IPS DF 4.7 (cell line): ENCODE results near the gene COL17A1.

Experiments
- DNase-seq: peaks from one replicate; pipeline ENCODE4 v3.0.0-alpha.2; 2013; ENCODE audit warnings: low spot score; ENCODE audit errors: extremely low read depth

COL17A1 gene

DNA sequence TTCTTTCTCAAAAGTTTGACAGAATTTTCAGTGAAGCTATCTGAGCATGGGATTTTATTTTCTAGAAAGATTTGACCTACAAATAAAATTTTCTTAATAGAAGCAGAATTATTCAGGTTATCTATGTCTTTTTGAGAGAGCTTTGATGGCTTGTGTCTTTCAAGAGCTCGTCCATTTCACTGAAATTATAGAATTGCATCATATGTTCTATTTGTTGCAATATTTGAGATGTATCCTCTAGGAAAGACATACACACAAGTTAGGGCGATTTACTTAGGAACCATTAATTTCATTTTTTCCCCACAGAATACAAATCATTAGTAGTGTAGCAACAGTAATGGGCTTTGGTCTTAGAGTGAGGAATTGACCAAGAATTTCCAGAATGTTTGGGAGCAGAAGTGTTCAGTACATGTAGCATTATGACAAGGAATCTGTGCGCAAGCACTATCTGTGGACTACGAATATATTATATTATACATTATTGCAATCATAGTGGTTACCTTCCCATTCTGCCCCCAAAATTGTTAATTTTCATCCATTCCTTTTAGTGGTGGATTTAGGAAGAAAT is 12.8 kb upstream of the COL17A1 start:
- no peak for DNase-seq

DNA sequence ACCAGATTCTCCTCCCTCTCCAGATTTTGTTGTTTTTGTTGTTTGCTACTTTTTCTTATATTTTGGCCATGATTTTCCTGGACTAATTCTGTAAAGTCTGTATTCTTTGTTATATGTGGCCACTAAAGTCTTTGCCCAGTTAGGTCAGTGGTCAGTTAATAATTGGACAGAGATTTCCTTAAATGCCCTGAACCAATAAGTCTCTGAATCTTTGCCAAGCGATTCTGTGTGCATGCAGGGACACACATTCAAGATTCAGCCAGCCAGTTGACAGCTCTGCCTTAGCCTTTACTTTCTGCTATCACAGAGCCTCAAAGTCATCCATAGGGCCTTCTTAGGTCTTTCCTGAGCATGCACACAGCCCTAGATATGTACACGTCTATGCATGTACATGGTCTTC is 11.0 kb upstream of the COL17A1 start:
- DNase-seq, result no peak

DNA sequence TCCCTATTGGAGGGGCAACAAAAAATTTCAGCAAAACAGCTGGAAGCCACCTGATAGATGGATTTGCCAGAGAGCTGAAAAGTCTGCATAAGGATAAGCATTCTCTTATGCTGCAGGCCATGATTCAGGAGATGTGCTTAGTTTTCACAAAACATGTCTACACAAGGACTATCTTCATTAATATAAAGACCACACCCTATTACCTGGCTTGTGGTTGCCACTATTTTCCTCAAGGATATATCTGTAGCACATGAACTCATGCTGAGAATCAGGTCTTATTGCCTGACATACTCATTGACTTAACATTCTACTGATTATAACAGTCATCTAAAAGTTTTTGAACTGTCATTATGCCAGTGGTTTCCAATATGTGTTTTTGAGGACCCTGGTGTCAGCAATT is 7.1 kb upstream of the COL17A1 start:
- DNase-seq, result no peak

DNA sequence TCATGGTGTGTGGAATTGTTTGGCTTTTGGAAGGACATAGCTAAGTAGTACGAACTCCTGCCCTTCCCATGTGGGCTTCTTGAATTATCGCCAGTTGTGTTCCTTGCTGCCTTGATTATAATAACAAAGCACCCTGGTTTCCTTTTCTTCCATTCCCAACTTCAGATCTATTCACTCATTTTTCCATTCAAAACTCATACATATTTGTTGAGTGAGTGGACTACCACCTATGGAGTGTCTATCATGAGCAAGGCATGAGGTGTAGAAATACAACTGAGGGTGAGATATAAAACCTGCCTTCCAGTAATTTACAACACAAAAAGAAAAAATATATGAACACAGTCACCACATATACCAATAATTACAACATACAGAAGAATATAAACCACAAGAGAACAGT is 4.9 kb upstream of the COL17A1 start:
- no peak for DNase-seq

DNA sequence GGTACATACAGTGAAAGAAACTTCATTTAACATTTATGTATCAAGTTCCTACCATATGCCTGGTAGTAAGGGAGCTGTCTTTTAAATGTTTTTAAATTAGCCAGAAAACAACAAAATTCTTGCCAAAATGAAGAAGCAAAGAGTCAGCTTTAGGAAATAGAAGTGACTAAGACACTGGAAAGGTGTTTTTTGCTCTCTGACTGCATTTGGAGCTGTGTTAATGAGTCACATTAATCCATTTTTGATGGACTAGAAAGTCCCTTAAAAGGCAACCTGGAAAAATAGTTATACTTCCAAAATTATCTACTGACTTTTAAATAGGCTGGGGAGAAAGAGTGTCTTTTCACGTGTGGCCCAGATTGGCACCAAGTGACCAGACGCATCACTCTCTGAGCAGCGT is 3.9 kb upstream of the COL17A1 start:
- DNase-seq, result no peak

DNA sequence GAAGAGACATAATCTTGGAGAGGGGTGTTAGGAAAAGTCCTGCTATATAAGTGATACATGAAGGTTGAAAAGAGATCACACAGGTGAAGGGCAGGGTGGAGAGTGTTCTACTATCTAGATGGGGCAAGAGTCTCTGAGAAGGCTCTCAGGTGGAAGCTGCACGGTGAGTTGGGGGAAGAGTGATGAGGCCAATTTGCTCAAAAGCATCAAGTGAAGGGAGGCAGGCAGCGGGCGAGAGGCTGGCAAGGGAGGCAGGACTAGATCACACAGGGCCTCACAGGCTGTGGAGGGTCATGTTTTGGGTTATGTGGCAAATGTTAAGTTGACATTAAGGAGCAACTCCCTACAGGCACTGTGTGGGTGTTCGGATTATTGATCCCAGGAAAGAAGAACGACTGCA is 2.6 kb upstream of the COL17A1 start:
- no peak for DNase-seq

DNA sequence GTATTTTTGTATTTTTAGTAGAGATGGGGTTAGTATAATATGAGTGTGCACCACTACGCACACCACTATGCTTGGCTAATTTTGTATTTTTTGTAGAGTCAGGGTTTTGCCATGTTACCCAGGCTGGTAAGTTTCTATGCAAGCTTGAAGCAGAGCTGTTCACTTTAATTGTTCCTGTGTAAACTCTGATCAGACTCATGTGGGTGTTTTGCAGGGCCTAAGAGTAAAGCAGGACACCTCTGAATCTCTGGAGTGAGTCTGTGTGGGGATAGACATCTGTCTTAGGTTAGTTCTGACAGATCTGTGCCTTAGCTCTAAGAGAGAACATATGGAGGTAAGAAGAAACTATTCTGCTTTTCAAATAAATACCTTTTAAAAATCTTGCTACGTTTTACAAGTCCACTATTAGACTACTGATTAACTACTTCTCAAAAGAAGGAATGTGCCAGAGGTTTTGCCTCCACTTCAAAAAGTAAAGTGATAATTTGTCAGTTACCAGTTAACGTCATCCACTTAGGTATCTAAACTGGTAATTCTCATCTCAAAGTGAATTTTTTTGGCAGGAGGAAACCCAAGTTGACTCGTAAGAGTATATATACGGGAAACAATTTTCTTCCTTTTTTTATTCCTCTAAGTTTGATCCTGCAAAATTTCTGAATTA is 1.1 kb downstream of the COL17A1 start:
- no peak for DNase-seq

DNA sequence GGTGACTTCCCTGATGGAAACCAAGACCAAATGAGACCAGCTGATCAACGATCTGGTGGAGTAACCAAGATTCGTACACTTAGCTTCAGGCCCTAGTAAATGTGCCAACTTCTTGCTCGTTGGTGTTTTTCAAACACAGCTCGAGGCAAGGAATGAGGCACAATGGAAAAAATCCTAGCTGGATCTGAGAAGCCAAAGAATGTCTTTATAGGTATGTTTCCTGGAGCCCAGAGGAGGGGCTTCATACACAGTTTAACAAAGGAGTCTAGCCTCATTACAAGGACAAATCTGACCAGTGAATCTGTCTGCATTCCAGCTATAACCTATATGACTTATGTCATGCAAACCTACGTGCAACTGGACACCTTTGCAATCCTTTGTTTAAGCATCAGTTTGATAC is 3.7 kb downstream of the COL17A1 start:
- no peak for DNase-seq

DNA sequence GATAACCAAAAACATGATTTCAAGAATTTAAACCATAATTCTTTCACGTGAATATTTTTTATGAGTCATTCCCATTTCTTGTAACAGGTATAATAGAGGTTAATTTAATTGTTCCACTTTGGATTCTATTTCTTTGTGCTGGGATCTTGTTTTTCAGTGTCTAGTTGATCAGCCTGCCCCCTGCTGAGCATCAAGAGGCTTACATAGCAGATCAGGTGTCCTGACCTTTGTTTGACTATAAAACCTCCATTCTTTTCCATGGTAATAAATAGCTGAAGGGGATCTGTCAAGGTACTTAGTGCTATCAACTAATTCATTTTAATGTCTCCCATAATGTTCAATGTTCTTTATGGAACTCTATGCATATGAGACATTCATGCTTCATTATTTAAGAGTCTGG is 4.9 kb downstream of the COL17A1 start:
- no peak for DNase-seq

DNA sequence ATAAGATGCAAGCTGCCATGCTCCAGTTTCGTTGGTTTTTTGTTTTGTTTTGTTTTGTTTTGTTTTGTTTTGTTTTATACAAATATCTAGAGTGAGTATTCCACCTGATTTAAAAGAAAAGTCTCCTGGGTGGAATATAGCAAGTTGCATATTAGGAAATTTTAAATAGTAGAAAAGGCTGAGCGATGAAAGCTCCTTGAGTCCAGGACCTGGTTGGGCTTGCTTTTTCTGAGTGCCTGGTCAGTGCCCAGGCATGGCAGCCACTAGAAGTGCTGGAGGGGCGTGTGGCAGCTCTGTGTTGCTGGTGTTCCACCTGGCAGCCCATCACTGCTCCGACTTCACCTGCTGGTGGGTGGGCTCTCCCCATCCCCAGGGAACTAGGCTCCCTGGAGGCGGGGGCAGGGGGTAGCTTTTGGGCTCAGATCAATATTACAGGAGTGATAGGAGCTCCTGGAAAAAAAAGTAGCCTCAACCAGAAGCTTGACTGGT is 8.0 kb downstream of the COL17A1 start:
- no peak for DNase-seq

DNA sequence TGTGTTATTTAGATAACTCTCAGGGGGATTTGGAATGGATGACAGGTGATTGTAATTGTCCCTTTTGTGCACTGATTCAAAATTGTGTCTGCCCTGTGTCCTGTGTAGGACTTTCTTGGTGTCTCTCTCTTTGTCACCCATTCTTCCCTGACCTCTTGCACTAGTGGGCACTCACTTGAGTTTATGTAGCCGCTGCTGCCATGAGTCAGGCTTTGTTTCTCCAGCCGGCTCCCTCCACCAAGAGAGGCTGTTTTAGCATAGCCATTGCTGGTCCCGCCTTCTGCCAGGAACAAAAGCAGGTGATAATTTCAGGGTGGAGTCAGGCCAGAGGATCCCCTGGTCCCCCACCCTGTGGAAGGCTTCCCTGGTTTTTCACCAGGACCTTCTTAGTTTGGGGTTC is 8.4 kb downstream of the COL17A1 start:
- DNase-seq, result no peak

DNA sequence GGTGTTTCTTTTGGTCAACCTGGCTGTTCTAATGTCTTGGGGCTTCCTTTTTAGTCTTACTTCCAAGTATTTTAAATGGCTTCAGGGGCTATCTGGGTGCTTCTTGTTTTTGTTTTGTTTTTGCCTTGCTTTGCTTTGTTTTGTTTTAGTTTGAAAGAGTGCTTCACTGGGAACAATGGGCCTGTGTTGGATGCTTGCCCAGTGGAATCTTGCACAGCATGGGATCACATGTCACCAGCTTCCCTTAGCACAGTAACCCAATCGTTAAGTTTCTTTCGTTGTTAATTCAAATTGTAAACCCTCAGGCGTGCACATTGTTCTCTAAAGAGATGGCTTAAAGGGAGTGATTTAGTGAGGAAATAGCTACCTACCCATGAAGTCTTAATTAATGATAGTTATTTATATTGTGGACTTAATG is 8.9 kb downstream of the COL17A1 start:
- DNase-seq, result no peak

DNA sequence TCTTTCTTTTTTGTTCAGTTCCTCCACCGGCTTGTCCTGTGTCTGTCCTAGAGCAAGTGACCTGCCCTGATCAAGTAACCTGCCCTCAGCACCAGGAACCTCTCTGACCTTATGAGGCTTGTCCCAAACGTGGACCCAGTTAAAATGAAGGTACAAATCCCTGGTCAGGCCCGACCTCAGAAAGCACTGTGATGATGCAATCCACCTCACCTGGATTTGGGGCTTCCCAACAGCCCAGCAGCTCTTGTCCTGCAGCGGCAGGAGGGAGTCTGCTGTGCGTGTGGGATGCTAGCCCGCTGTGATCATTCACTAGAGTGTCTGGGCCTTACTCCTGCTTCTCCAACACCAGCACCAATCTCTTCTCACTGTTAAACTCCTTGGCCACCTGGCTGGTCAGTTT is 11.2 kb downstream of the COL17A1 start:
- DNase-seq, result no peak

DNA sequence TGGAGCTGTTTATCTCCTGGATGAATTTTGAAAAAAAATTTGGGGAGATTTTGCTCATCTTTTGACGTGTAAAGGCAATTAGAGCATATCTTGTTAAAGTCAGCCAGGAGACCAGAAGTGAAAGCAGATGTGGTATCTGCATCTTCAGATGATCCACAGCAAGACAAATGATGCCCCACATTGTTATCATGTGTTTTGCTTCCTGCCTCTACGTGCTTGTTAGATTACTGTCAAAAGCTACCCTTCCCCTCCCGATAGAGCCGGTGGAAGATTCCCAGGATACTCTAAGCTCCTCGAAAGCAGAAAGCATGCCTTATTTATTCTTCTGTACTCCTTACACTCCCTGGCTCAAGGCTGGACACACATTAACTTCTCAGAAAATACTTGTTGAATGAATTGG is 12.9 kb downstream of the COL17A1 start:
- DNase-seq, result no peak

DNA sequence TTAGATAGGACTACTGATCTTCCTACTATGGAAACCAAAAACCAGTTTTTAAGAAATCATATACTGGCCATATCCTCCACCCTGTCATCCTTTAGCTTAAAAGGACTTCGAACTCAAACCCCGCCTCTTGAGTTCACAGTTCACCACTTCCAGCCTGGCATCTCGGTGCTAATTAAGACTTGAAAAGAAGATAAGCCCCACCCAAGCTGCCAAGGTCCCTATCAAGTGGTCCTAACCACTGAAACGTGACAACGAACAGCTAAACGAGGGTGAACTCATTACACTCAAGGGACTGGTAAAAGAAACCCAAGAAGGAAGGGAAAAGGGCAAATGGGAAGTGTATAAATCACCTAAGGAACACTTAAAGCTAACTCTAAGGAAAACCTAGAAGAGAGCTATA is 16.1 kb downstream of the COL17A1 start:
- no peak for DNase-seq

DNA sequence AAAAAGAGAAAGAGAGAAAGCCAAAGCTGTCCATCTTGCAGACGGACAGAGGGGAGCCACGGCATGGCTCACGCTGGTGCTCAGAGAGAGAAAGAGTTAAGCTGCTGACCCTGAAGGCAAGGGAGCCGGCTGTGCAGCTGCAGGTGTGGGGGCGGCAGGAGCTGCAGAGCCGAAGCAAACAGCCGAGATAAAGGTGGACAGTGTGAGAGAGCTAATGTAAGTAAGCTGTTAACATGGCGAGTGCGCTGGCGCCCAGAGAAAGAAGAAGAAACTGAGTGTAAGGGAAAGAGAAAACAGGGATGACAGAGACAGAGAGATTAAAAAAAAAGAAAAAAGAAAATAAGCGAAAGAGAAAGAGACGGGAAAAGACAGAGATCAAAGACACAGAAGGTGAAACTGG is 18.2 kb downstream of the COL17A1 start:
- DNase-seq, result no peak

DNA sequence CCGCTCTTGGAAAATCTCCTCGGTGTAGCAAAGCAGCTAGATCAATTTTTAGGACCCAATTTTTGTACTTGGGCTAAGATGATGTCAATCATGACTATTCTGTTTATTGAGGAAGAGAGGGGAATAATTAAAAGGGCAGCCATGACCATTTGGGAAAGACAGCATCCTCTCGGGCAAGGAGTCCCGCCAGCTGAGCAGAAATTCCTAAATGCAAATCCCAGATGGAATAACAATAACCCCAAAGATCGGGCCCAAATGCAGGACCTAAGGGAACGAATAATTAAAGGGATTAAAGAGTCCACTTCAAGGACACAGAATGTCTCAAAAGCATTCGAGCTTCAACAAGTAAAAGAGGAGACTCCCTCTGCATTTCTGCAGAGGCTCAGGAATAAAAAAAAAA is 18.7 kb downstream of the COL17A1 start:
- no peak for DNase-seq

DNA sequence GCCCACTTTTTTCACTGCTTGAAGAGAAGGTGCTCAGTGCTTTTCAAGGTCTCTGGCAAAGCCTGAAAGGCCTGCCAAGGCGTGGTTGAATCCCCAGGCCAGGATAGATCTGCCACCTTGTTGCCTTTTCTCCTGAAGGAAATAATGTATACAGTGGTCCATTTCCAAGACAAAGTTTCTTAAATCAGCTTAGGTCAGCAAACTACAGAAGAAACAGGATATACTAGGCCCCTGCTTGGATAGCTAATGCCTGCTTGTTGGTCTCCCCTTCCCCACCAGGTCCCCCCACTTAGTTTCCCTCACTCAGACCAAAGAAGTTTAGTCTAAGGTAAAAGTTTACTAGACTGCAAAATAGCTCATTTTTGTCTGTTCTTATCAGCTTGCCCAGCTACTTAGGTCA is 19.9 kb downstream of the COL17A1 start:
- DNase-seq, result no peak

DNA sequence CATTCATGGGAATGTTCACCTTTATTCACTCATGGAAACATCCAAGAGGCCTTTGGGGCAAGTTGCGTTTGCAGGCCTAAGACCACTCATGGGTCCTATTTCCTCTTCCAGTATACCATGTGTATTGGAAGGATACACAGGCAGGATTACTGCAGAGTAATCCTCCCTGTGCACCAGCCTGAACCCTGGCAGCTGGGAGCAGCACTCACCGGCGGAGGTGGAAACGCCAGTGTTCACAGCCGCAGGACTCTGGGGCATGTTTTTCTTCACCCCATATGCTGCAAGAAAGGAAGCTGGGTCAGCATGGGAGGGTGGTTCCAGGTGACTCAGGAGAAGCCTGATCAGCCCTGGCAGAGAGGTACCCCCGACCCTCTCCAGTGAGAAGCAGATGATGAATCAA is 24.5 kb downstream of the COL17A1 start:
- DNase-seq, result no peak

DNA sequence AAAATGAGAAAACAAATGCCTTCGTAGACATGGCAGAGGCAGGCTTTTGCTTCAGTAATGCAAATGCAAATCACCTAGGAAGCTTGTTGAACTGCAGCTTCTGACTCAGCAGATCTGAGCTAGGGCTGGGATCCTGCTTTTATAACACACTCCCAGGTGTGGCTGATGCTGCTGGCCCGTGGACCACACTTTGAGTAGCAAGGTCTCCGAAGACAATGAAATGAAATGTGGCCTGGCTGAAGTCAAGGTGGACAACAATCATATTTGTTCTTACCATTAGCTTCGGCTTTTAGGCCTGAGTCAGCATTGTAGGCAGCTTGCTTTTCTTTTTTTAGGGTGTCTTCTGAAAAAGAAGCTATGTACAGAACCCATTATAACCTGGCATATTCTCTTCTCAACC is 26.3 kb downstream of the COL17A1 start:
- DNase-seq, result no peak

DNA sequence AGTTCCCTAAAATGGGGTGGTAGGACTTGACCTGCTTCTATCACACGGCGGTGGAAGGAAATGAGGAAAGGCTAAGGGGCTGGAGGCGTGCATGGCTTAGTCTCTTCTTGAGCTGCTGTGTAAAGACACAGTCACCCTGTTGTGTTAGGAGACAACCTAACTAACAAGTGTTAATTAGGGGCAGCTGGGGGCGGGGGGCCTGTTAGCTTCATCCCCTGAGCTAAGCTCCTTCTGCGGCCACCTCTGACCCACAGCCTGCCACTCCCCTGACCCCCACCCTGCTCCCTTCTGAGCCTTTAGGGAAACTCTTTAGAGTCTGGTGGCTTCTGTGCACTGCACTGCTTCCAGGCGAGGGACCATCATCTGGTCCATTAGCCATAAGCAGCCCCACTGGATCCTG is 28.0 kb downstream of the COL17A1 start:
- DNase-seq, result no peak

DNA sequence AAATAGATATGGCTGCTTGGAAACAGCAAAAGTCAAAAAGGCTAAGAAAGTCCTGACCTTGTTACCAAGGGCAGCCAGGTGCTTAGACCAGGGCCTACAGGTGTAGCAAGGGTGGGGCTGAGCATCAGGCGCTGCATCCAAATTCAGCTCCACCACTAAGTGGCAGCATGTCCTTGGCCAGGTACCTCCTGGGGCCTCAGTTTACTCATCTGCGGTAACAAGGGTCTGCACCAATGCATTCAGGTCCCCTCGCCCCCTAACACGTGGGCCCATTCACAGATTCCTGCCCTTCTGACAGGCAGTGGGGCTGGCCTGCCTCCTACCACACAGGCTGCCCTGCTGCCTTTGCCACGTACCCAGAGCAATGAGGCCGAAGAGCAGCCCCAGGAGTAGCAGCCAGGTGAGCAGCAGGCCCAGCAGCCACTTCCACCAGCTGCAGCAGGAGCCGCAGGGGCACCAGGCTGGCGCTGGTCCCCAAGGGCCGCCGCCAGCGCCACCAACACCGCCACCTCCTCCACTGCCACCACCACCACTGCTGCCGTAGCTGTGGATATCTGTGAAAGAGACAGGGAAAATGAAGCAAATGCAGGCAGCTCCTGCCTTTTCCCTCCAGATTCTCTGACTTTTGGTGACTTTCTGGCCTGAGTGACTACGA is 28.9 kb downstream of the COL17A1 start:
- DNase-seq, result no peak

DNA sequence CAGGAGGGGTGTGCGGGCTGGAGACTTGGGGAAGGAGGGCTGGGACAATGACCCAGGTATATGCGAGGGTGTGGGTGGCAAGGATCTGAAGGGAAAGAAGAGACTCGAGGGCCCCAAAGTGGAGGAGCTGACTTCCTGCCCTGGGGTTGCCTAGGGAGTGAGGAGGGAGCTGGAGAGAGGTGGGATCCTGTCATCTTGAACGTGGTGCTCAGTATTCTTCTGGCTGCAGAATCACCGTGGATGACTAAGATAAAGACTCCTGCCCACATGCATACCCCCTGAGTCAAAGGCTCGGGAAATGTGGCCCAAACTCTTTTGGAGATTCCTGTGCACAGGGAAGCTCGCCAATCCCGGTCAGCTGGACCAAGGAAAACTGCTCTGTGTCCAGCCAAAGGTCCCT is 31.2 kb downstream of the COL17A1 start:
- DNase-seq, result no peak
